ENCODE results near the gene IFT122. TPM values are rescaled to one million over a fixed set of nuclear protein-coding genes. Genes with fewer than 3 reads are reported as not detected.
"Not testable (repeated sequence)": the region's sequence is repeated elsewhere in the genome, so short reads cannot be mapped to it uniquely, and the experiment has no call there.

Gene IFT122
- polyA plus RNA-seq, 1 experiment = 27.8 TPM

DNA sequence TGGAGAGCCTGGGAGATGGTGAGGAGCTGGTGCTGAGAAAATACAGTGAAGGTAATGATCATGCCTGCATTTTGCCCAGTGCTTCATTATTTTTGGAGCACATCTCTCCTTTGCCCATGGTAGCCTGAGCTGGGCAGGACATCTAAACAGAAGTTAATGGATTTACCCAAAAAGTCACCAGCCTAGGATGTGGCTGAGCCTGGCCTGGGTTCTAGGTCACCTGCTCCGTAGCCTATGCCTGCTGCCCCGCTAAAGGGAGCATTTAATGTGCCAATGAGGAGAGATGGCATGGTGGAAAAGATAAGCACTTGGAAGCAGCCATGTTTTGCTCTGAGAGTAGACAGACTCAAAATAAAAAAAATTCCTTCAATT, 46.6 kb downstream of the IFT122 start:
- no peak overlapping the region for H3K4me3 ChIP-seq (ENCODE audit: low read depth, low read length)
- H3K36me3 ChIP-seq (ENCODE audit: control insufficient read depth, insufficient read depth, low read length) = peaks cover 2% of the 10 kb centered on the region; the same call in 1 of the 2 replicates
- POLR2A ChIA-PET = interaction anchor here (0.5 to 0.8 kb wide), 2 partner anchors 141 to 330 kb away, joined by 3 to 4 read pairs; no protein-coding TSS in a partner anchor
- TF ChIP-seq, protein P1, sequence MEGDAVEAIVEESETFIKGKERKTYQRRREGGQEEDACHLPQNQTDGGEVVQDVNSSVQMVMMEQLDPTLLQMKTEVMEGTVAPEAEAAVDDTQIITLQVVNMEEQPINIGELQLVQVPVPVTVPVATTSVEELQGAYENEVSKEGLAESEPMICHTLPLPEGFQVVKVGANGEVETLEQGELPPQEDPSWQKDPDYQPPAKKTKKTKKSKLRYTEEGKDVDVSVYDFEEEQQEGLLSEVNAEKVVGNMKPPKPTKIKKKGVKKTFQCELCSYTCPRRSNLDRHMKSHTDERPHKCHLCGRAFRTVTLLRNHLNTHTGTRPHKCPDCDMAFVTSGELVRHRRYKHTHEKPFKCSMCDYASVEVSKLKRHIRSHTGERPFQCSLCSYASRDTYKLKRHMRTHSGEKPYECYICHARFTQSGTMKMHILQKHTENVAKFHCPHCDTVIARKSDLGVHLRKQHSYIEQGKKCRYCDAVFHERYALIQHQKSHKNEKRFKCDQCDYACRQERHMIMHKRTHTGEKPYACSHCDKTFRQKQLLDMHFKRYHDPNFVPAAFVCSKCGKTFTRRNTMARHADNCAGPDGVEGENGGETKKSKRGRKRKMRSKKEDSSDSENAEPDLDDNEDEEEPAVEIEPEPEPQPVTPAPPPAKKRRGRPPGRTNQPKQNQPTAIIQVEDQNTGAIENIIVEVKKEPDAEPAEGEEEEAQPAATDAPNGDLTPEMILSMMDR (IDR thresholded peaks at IDR 0.05; ENCODE audit: insufficient read depth, low read depth, low read length) = no peak
- CTCF ChIA-PET = interaction anchor here (0.8 to 2.5 kb wide), 9 partner anchors 72 to 343 kb away, joined by 3 to 15 read pairs (median 5); partner anchors contain the start of gene PLXND1
- H3K27me3 ChIP-seq (ENCODE audit: control insufficient read depth, insufficient read depth, low read length) = no peaks in the 10 kb centered on the region
- no peak for DNase-seq (ENCODE audit: low read depth)

- Histone ChIP-seq H3K4me3 (ENCODE audit: low read depth, low read length) (no peak overlapping the region), H3K36me3 (ENCODE audit: control insufficient read depth, insufficient read depth, low read length) (peaks cover 2% of the 10 kb centered on the region; the same call in 1 of the 2 replicates), H3K27me3 (ENCODE audit: control insufficient read depth, insufficient read depth, low read length) (no peaks in the 10 kb centered on the region)
- DNase-seq (ENCODE audit: low read depth) = no peak
- CTCF ChIA-PET = interaction anchor here (1.2 to 2.5 kb wide), 5 partner anchors 81 to 337 kb away, joined by 3 to 15 read pairs (median 5); no protein-coding TSS in a partner anchor
- POLR2A ChIA-PET = no interaction called here
- TF ChIP-seq, protein P1 (IDR thresholded peaks at IDR 0.05; ENCODE audit: insufficient read depth, low read depth, low read length) = no peak
Observed at GRCh38 chr3:129487183-129487867, 47.3 kb downstream of the IFT122 start.

DNA sequence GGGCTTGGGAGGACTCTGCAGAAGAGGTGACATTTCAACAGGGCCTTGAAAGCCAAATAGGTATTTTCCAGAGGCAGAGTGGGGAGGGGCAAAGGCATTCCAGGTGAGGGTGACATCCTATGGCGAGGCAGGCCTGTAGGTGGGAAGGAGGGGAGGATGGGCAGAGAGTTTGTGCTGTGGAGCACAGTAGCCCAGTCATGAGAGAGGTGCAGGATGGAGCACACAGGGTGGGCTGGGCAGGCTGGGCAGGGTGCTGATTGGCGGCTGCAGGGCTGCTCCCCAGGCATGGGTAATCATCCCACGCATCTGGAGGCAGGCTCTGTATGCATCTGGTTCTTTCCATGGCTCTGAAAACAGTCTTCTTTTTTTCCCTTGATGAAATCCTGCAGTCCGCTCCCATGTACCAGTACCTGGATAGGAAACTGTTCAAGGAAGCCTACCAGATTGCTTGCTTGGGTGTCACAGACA, 47.9 kb downstream of the IFT122 start:
- H3K4me3 ChIP-seq (ENCODE audit: low read depth, low read length); DNase-seq (ENCODE audit: low read depth); H3K36me3 ChIP-seq (ENCODE audit: control insufficient read depth, insufficient read depth, low read length); POLR2A ChIA-PET; H3K27me3 ChIP-seq (ENCODE audit: control insufficient read depth, insufficient read depth, low read length): not testable (repeated sequence)
- CTCF ChIA-PET = interaction anchor here (2.5 kb wide), 1 partner anchor 139 kb away, joined by 15 read pairs; no protein-coding TSS in a partner anchor

- H3K27me3 ChIP-seq (ENCODE audit: control insufficient read depth, insufficient read depth, low read length); DNase-seq (ENCODE audit: low read depth); H3K36me3 ChIP-seq (ENCODE audit: control insufficient read depth, insufficient read depth, low read length); POLR2A ChIA-PET; H3K4me3 ChIP-seq (ENCODE audit: low read depth, low read length): not testable (repeated sequence)
- CTCF ChIA-PET = interaction anchor here (0.9 to 2.8 kb wide), 7 partner anchors 104 to 336 kb away, joined by 3 to 24 read pairs (median 11); no protein-coding TSS in a partner anchor
Observed at GRCh38 chr3:129489258-129489657, 49.2 kb downstream of the IFT122 start.

DNA sequence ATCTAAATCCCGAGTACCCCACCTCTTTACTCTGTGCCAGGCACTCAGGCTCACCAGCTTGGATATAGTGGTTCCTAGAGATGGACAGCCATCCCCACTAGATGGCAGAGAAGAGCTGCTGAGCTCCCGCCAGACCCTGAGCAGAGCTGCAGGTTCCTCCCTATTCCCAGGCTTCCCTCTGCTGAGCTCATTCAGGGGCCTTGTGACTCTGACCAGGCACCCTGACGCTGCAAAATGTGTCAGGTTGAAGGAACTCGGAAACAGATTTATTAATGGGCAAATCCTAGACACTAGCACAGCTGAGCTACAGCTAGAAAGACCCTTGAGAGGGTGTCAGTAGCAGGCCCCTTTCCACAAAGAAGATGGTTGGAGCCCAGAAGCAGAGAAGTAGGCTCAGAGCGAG, 50.2 kb downstream of the IFT122 start:
- CTCF ChIA-PET = interaction anchor here (0.6 to 2.8 kb wide), 32 partner anchors 9 to 613 kb away, joined by 3 to 24 read pairs (median 5); no protein-coding TSS in a partner anchor
- POLR2A ChIA-PET = no interaction called here
- TF ChIP-seq, protein P1 (IDR thresholded peaks at IDR 0.05; ENCODE audit: insufficient read depth, low read depth, low read length) = peak; percentile 92
- H3K4me3 ChIP-seq (ENCODE audit: low read depth, low read length) = no peak overlapping the region
- H3K36me3 ChIP-seq (ENCODE audit: control insufficient read depth, insufficient read depth, low read length) = no peaks in the 10 kb centered on the region; the same call in 1 of the 2 replicates
- no peaks in the 10 kb centered on the region for H3K27me3 ChIP-seq (ENCODE audit: control insufficient read depth, insufficient read depth, low read length)
- peak; percentile 74 for DNase-seq (ENCODE audit: low read depth)

DNA sequence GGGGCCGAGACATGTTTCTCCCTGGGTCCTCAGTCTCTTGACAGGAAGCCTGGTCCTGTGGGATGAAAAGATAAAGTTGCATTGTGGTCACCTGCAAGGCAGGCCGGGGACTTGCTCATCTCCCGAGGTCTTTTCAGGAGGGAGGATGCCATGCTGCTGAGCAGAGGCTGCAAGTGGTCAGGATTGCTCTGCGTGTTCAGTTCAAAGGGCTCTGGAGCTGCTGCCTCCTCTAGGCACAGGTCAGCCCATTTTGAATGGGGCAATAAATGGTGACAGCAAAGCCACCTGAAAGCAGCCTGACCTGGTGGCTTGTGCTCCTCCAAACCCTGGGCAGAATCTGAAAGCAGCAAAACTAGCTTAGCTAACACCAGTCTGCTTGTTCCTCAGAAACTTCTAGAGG, 51.1 kb downstream of the IFT122 start:
- CTCF ChIA-PET = interaction anchor here (0.8 to 2.8 kb wide), 13 partner anchors 9 to 443 kb away, joined by 3 to 24 read pairs (median 11); no protein-coding TSS in a partner anchor
- POLR2A ChIA-PET; H3K36me3 ChIP-seq (ENCODE audit: control insufficient read depth, insufficient read depth, low read length); H3K4me3 ChIP-seq (ENCODE audit: low read depth, low read length); H3K27me3 ChIP-seq (ENCODE audit: control insufficient read depth, insufficient read depth, low read length); DNase-seq (ENCODE audit: low read depth): not testable (repeated sequence)
